OCI-LY7 (cell line): ENCODE measurements around the gene PCDHGC4. TPM values are rescaled to one million over a fixed set of nuclear protein-coding genes. Genes with fewer than 3 reads are reported as not detected.
A peak's percentile ranks its signal among the peaks of the same experiment; 100 is the strongest.

Experiments
- Bru-seq: library from RNA; stranded (reverse); fragments of 400-500 nt; gene quantifications from one replicate; lab custom pipeline; 2021; lab: Mats Ljungman, UMichigan
- BruChase-seq, 2 experiments: library from RNA; stranded (reverse); fragments of 400-500 nt; gene quantifications; one replicate each; lab custom pipeline; 2021; lab: Mats Ljungman, UMichigan
- BruUV-seq: library from RNA; stranded (reverse); fragments of 400-500 nt; replicated peaks from 2 replicates; lab custom pipeline; 2021; lab: Mats Ljungman, UMichigan
- CTCF ChIA-PET: fragments of 300-600 bp; sonication (Branson Sonifier 250); formaldehyde crosslinking; loops from one replicate; lab custom pipeline; 2022; ENCODE audit warnings: antibody characterized with exemption; ENCODE audit not compliant: unreplicated experiment; lab: Charles Lee
- POLR2A ChIA-PET: fragments of 300-600 bp; sonication (Branson Sonifier 250); formaldehyde crosslinking; loops from one replicate; lab custom pipeline; 2022; ENCODE audit warnings: antibody characterized with exemption; lab: Charles Lee
- DNase-seq: peaks from one replicate; pipeline ENCODE4 v3.0.0-alpha.2; 2015; ENCODE audit warnings: low spot score
- H2AFZ ChIP-seq: fragments of 200-600 bp; sonication (generic), shearing (Covaris generic); 2 replicates; pipeline ENCODE4 v1.6.1; 2014; ENCODE audit warnings: mild to moderate bottlenecking, antibody characterized with exemption, low read length, moderate library complexity
- H3K27ac ChIP-seq: fragments of 200-600 bp; sonication (generic); 2 replicates; pipeline ENCODE4 v1.5.1; 2014; ENCODE audit warnings: mixed run types, low read depth, mild to moderate bottlenecking, moderate library complexity, low read length, inconsistent platforms; ENCODE audit not compliant: poor library complexity, severe bottlenecking
- H3K36me3 ChIP-seq: fragments of 200-600 bp; sonication (generic); 2 replicates; pipeline ENCODE4 v1.6.1; 2014; ENCODE audit warnings: mild to moderate bottlenecking, antibody characterized with exemption, low read length, moderate library complexity, mixed read lengths; ENCODE audit not compliant: insufficient read depth
- H3K4me1 ChIP-seq: fragments of 200-600 bp; sonication (generic); 2 replicates; pipeline ENCODE4 v1.5.1; 2014; ENCODE audit warnings: mild to moderate bottlenecking, low read length; ENCODE audit not compliant: insufficient read depth, poor library complexity, severe bottlenecking
- H3K4me2 ChIP-seq: fragments of 200-600 bp; sonication (generic); 2 replicates; pipeline ENCODE4 v1.6.1; 2014; ENCODE audit warnings: mild to moderate bottlenecking, low read length
- H3K4me3 ChIP-seq: fragments of 200-600 bp; sonication (generic); 2 replicates; pipeline ENCODE4 v1.5.1; 2014; ENCODE audit warnings: mild to moderate bottlenecking, low read depth, low read length; ENCODE audit not compliant: poor library complexity, severe bottlenecking
- H3K79me2 ChIP-seq: fragments of 200-600 bp; sonication (generic); 2 replicates; pipeline ENCODE4 v1.6.1; 2016; ENCODE audit warnings: low read depth, mild to moderate bottlenecking, low read length, moderate library complexity, mixed read lengths; ENCODE audit not compliant: insufficient read depth
- H3K9me2 ChIP-seq: fragments of 200-600 bp; sonication (generic); 2 replicates; pipeline ENCODE4 v1.6.1; 2016; ENCODE audit warnings: mild to moderate bottlenecking, low read length, mixed read lengths; ENCODE audit not compliant: insufficient read depth
- H3K9me3 ChIP-seq: fragments of 200-600 bp; sonication (generic); 2 replicates; pipeline ENCODE4 v1.6.1; 2014; ENCODE audit warnings: mild to moderate bottlenecking, mixed run types, low read length, mixed read lengths
- H4K20me1 ChIP-seq: fragments of 200-600 bp; sonication (generic); 2 replicates; pipeline ENCODE4 v1.6.1; 2014; ENCODE audit warnings: mild to moderate bottlenecking, antibody characterized with exemption, low read length, moderate library complexity, mixed read lengths; ENCODE audit not compliant: insufficient read depth
- EZH2phosphoT487 ChIP-seq: fragments of 200-600 bp; sonication (generic); IDR thresholded peaks from 2 replicates; pipeline ENCODE4 v1.6.1; 2018; ENCODE audit warnings: low read depth, borderline replicate concordance, mild to moderate bottlenecking, mixed run types, antibody characterized with exemption, low read length, moderate library complexity, mixed read lengths
- intact Hi-C: fragments of 100-400 bp; cut with micrococcal nuclease; formaldehyde crosslinking; loops from one replicate; pipeline ENCODE4 v1.10.0; 2022; ENCODE audit not compliant: unreplicated experiment
- long read RNA-seq: library from polyadenylated mRNA; stranded (forward); transcript quantifications from one replicate; pipeline ENCODE4 v2.0.0, GENCODE V29; 2022
- total RNA-seq, 2 experiments: library from RNA; depleted of rRNA in 1 of 2; stranded (reverse); fragments of >200 nt in 1 of 2; shearing (Covaris generic) in 1 of 2; gene quantifications; 2 replicates each; pipeline ENCODE4 v1.2.3, GENCODE V29; 2014 to 2022
- TF ChIP-seq, protein P1 (sequence below): fragments of 200-600 bp; sonication (generic); conservative IDR thresholded peaks from 2 replicates; pipeline ENCODE4 v1.5.1; 2014; ENCODE audit warnings: mild to moderate bottlenecking, antibody characterized with exemption, low read length, moderate library complexity, mixed read lengths

Gene PCDHGC4
- total RNA-seq (2014; rRNA removed; shearing (Covaris generic)) = 6.3 and 8.4 TPM in 2 replicates
- 6.4 and 7.0 TPM in 2 replicates for total RNA-seq (2022)
- percentile 76 among the genes with signal in this experiment for Bru-seq, nascent RNA
- percentile 70 among the genes with signal in this experiment for BruChase-seq, experiment 1, labeled RNA remaining after a 6-hour chase
- BruChase-seq, experiment 2, labeled RNA remaining after a 2-hour chase = percentile 71 among the genes with signal in this experiment
- long read RNA-seq, full-length matches to known transcripts = 1 of 1 reads
- long read RNA-seq, partial matches to known transcripts = 0 of 1 reads
- long read RNA-seq, other reads (novel, unspliced or antisense) = 0 of 1 reads

DNA sequence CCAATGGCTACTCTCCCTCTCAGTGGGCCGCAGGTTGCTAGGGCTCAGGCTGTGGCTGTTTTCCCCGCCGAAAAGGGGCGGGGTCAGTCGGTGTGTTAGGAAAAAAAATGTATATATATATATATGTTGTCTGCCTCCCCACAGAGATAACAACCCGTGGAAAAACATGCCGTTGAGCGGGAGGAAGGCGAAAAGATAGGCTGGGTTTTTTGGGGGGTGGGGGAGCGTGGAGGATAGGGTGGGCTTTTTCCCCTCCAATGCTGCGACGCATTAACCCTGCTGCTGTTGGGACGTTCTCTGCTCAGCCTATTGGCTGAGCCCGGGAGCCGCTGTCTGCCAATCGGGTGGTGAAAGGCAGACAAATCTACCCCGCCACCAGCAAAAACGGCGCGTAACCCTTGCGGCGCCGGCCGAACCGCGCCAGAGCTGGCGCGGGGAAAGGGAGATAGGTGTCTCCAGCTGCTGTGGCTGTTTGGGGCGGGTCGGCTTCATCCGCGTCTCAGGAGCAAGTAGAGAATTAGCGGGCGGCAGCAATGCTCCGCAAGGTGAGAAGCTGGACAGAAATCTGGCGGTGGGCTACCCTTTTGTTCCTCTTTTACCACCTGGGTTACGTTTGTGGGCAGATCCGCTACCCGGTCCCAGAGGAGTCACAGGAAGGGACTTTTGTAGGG is at the start of gene PCDHGC4:
PCDHGC4 (plus strand) TSS at position 390 of the 671 bp plus-strand sequence; CDS start at position 534, 144 bp downstream.
- Histone ChIP-seq H3K4me1 (peaks cover 64% of the 10 kb centered on the region), H3K36me3 (peaks cover 57% of the 10 kb centered on the region), H3K27ac (peak within 1 kb of the TSS; percentile 20), H3K9me2 (no peaks in the 10 kb centered on the region), H3K79me2 (peaks cover 53% of the 10 kb centered on the region), H3K4me3 (peak within 1 kb of the TSS; percentile 64), H3K4me2 (peak within 1 kb of the TSS; percentile 70), H4K20me1 (0 out of 2 replicates have a peak, but pooled peaks cover 6% of the 10 kb centered on the region), H3K9me3 (no peaks in the 10 kb centered on the region), H2AFZ (no peak within 1 kb of the TSS)
- POLR2A ChIA-PET = interaction anchor here (1.0 to 8.2 kb wide), 5 partner anchors 10 to 47 kb away, joined by 3 to 109 read pairs (median 3); no protein-coding TSS in a partner anchor
- peak; percentile 54 for DNase-seq
- TF ChIP-seq, protein P1, sequence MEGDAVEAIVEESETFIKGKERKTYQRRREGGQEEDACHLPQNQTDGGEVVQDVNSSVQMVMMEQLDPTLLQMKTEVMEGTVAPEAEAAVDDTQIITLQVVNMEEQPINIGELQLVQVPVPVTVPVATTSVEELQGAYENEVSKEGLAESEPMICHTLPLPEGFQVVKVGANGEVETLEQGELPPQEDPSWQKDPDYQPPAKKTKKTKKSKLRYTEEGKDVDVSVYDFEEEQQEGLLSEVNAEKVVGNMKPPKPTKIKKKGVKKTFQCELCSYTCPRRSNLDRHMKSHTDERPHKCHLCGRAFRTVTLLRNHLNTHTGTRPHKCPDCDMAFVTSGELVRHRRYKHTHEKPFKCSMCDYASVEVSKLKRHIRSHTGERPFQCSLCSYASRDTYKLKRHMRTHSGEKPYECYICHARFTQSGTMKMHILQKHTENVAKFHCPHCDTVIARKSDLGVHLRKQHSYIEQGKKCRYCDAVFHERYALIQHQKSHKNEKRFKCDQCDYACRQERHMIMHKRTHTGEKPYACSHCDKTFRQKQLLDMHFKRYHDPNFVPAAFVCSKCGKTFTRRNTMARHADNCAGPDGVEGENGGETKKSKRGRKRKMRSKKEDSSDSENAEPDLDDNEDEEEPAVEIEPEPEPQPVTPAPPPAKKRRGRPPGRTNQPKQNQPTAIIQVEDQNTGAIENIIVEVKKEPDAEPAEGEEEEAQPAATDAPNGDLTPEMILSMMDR = no peak
- TF ChIP-seq EZH2phosphoT487 = no peak
- intact Hi-C loops = no loop called here
- CTCF ChIA-PET = interaction anchor here (1.1 to 1.3 kb wide), 2 partner anchors 8 to 22 kb away, joined by 3 to 4 read pairs; partner anchors contain the start of gene PCDHGC3
- no TSS peak for BruUV-seq

DNA sequence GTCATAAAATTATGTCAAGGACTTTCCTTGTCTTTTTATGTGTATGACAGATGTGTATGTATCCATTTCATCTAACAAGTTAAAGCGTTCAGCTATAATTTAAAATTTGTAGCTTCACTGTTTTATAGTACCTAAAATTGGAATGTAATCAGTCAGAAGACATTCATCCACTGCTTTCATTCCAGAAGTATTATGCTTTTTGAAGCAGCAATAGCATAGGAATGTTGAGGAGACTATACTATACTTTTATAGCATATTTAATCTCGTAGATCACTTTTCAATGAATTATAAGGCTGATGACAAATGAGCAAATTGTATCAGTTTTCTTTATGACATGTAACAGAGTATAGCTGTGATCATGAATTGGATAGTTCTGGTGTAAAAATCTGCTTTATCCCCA is 47.6 kb upstream of the PCDHGC4 start:
- CTCF ChIA-PET = no interaction called here

More for the DNA sequence above, 47.6 kb upstream of the PCDHGC4 start:
- Histone ChIP-seq H3K4me3 (no peak overlapping the region), H3K79me2 (no peaks in the 10 kb centered on the region), H3K9me2 (no peaks in the 10 kb centered on the region), H4K20me1 (no peaks in the 10 kb centered on the region), H3K4me2 (no peak overlapping the region), H3K4me1 (peaks cover 2% of the 10 kb centered on the region), H2AFZ (no peak overlapping the region), H3K9me3 (no peaks in the 10 kb centered on the region), H3K36me3 (no peaks in the 10 kb centered on the region), H3K27ac (no peak overlapping the region)
- no peak for DNase-seq
- intact Hi-C loops = no loop called here
- no TSS peak for BruUV-seq
- TF ChIP-seq, protein P1 = no peak
- TF ChIP-seq EZH2phosphoT487 = no peak
- POLR2A ChIA-PET = interaction anchor here (0.6 to 1.1 kb wide), 3 partner anchors 61 to 127 kb away, joined by 3 to 4 read pairs (median 3); no protein-coding TSS in a partner anchor
